Endothelial cell of umbilical vein (primary cell): ENCODE data around the gene MB21D2. TPM values are rescaled to one million over a fixed set of nuclear protein-coding genes. Genes with fewer than 3 reads are reported as not detected.

ENCODE experiments used
- BruUV-seq: library from RNA; stranded (reverse); fragments of 400-500 nt; replicated peaks from 2 replicates; lab custom pipeline; 2021; lab: Mats Ljungman, UMichigan
- CTCF ChIA-PET: fragments of 300-600, 350-600 bp; sonication (Branson Sonifier 250); formaldehyde crosslinking; loops from one replicate; lab custom pipeline; 2021; ENCODE audit warnings: antibody characterized with exemption, inconsistent platforms; lab: Charles Lee
- POLR2A ChIA-PET: fragments of 300-600, 350-600 bp; sonication (Branson Sonifier 250); formaldehyde crosslinking; loops from one replicate; lab custom pipeline; 2021; ENCODE audit warnings: antibody characterized with exemption, inconsistent platforms; lab: Charles Lee
- DNase-seq: peaks from one replicate; pipeline ENCODE4 v3.0.0-alpha.2; 2011; ENCODE audit warnings: low read depth, low spot score
- FAIRE-seq: peaks from 2 replicates; lab custom pipeline; 2011; peaks lifted over from hg19 to GRCh38; lab: Jason Lieb, UNC
- H2AFZ ChIP-seq: 2 replicates; pipeline ENCODE4 v1.6.0; 2012; ENCODE audit warnings: low read depth, low read length, control low read depth, inconsistent platforms
- H3K27ac ChIP-seq: 2 replicates; pipeline ENCODE4 v1.5.1; 2011; ENCODE audit warnings: low read depth, mild to moderate bottlenecking, control low read depth, low read length, moderate library complexity; ENCODE audit not compliant: insufficient read depth
- H3K27me3 ChIP-seq, 2 experiments: 2 replicates each; pipeline versions ENCODE4 v1.6.0 to v1.6.1; 2011; ENCODE audit warnings: low read length in 2 of 2, mixed read lengths in 1 of 2; ENCODE audit not compliant: control insufficient read depth in 2 of 2, insufficient read depth in 2 of 2
- H3K36me3 ChIP-seq, 2 experiments: 2 replicates in 1 of 2; 3 replicates in 1 of 2; pipeline ENCODE4 v1.5.1; 2011; ENCODE audit warnings: low read length in 2 of 2, mild to moderate bottlenecking in 1 of 2, moderate library complexity in 1 of 2; ENCODE audit not compliant: control insufficient read depth in 2 of 2, insufficient read depth in 2 of 2; ENCODE audit errors: extremely low read depth in 1 of 2
- H3K4me1 ChIP-seq: 3 replicates; pipeline ENCODE4 v1.5.1; 2011; ENCODE audit warnings: mild to moderate bottlenecking, low read length; ENCODE audit not compliant: control insufficient read depth, insufficient read depth; ENCODE audit errors: extremely low read depth
- H3K4me2 ChIP-seq: 2 replicates; pipeline ENCODE4 v1.6.1; 2011; ENCODE audit warnings: low read length, control low read depth, mixed read lengths; ENCODE audit not compliant: insufficient read depth
- H3K4me3 ChIP-seq, 3 experiments: fragments of 200-600 bp in 1 of 3; sonication (generic), shearing (Covaris generic) in 1 of 3; replicated peaks in 1 of 3; 2 replicates each; pipeline ENCODE4 v1.5.1; 2011 to 2016; ENCODE audit warnings: control low read depth in 3 of 3, low read length in 3 of 3, mild to moderate bottlenecking in 2 of 3, inconsistent platforms in 1 of 3, low read depth in 1 of 3, moderate library complexity in 1 of 3; ENCODE audit not compliant: insufficient read depth in 1 of 3
- H3K79me2 ChIP-seq: 2 replicates; pipeline ENCODE4 v1.6.0; 2012; ENCODE audit warnings: low read length, inconsistent platforms; ENCODE audit not compliant: control insufficient read depth, insufficient read depth
- H3K9ac ChIP-seq: replicated peaks from 2 replicates; pipeline ENCODE3; 2011; ENCODE audit warnings: low read length, control low read depth; ENCODE audit not compliant: insufficient read depth; ENCODE audit errors: extremely low read depth
- H3K9me1 ChIP-seq: replicated peaks from 3 replicates; pipeline ENCODE4 v1.6.0; 2011; ENCODE audit warnings: mild to moderate bottlenecking, low read length; ENCODE audit not compliant: control insufficient read depth, insufficient read depth; ENCODE audit errors: extremely low read depth
- H3K9me3 ChIP-seq: replicated peaks from 2 replicates; pipeline ENCODE4 v1.5.1; 2012; ENCODE audit warnings: low read length, inconsistent platforms; ENCODE audit not compliant: control insufficient read depth, insufficient read depth
- H4K20me1 ChIP-seq: replicated peaks from 2 replicates; pipeline ENCODE3; 2011; ENCODE audit warnings: mild to moderate bottlenecking, low read length; ENCODE audit not compliant: control insufficient read depth, insufficient read depth; ENCODE audit errors: extremely low read depth
- EZH2 ChIP-seq: IDR thresholded peaks from 2 replicates; pipeline ENCODE4 v1.6.1; 2012; ENCODE audit warnings: borderline replicate concordance, low read depth, mild to moderate bottlenecking, moderate library complexity, low read length, inconsistent platforms; ENCODE audit not compliant: severe bottlenecking
- FOS ChIP-seq: IDR thresholded peaks from 2 replicates; pipeline ENCODE4 v1.6.1; 2011; ENCODE audit warnings: mild to moderate bottlenecking, low read length, moderate library complexity, borderline replicate concordance; ENCODE audit not compliant: insufficient read depth
- GATA2 ChIP-seq: IDR thresholded peaks from 2 replicates; pipeline ENCODE4 v1.7.0; 2011; ENCODE audit warnings: low read depth, mild to moderate bottlenecking, moderate library complexity, mixed read lengths, low read length; ENCODE audit not compliant: insufficient read length, insufficient read depth
- JUN ChIP-seq: IDR thresholded peaks from 2 replicates; pipeline ENCODE4 v1.6.1; 2011; ENCODE audit warnings: borderline replicate concordance, low read depth; ENCODE audit not compliant: insufficient read length, insufficient read depth
- POLR2A ChIP-seq: IDR thresholded peaks from 2 replicates; pipeline ENCODE4 v1.6.1; 2012; ENCODE audit warnings: low read depth, mild to moderate bottlenecking, control low read depth, low read length
- dilution Hi-C: fragments of 300-500 bp; cut with MboI; formaldehyde crosslinking; loops from one replicate; pipeline ENCODE4 v1.15.0; 2019; ENCODE audit warnings: low sequenced_read_pairs; ENCODE audit not compliant: extremely low pct_ligation_motif_present
- intact Hi-C: fragments of 100-400 bp; cut with micrococcal nuclease; formaldehyde crosslinking; loops from one replicate; pipeline ENCODE4 v1.10.0; 2022
- polyA plus RNA-seq, 4 experiments: library from polyadenylated mRNA; depleted of rRNA in 3 of 4; stranded (reverse) in 3 of 4; unstranded in 1 of 4; fragments of >200 nt; gene quantifications; 2 replicates each; pipeline versions ENCODE4 v1.2.1 to v1.2.3, GENCODE V29; 2011 to 2012; ENCODE audit warnings: missing spikeins in 1 of 4
- total RNA-seq: library from RNA; stranded (reverse); gene quantifications from 2 replicates; pipeline ENCODE4 v1.2.3, GENCODE V29; 2021
- TF ChIP-seq, protein P1 (sequence below): IDR thresholded peaks from 2 replicates; pipeline ENCODE4 v1.6.1; 2011; ENCODE audit not compliant: insufficient read depth, insufficient read length
- TF ChIP-seq, protein P2 (sequence below), 2 donors: IDR thresholded peaks; 1 replicate in 1 of 2; 2 replicates in 1 of 2; pipeline ENCODE4 v1.5.1; 2011; ENCODE audit warnings: low read length in 2 of 2, mild to moderate bottlenecking in 2 of 2, moderate library complexity in 2 of 2, control low read depth in 1 of 2, inconsistent platforms in 1 of 2, low read depth in 1 of 2; ENCODE audit not compliant: insufficient read depth in 1 of 2; ENCODE audit errors: extremely low read depth in 1 of 2

The MB21D2 gene
- total and polyA plus RNA-seq, 2 donors (not counting 3 experiments of a cell fraction or from before 2014, with no cell fraction given), result 6.7 to 7.4 TPM

DNA sequence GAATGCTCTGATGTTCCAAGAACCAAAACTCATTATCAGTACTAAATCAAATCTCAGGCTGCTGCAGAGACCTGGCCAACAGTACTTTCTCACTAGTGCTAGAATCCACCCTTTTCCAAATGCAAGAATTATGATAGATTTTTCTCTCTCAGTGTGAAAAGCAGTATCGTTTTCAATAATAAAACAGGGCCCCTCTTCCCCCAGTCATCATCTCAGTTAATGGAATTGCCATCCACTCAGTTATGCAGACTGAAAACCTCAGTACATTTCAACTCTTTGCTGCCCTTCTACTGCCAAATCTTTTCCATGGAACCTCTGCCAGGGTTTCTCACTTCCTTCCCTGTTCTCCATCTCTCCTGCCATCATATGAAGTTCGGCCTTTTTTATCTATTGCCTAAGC lies 117.9 kb downstream of the MB21D2 start:
- Histone ChIP-seq H3K9me3 (no peaks in the 10 kb centered on the region), H3K27ac (no peak overlapping the region), H3K27me3 (no peaks in the 10 kb centered on the region), H3K36me3 (no peaks in the 10 kb centered on the region), H3K9ac (no peak overlapping the region), H4K20me1 (no peaks in the 10 kb centered on the region), H3K4me1 (no peaks in the 10 kb centered on the region), H3K4me3 (no peak overlapping the region), H2AFZ (no peak overlapping the region), H3K79me2 (no peaks in the 10 kb centered on the region), H3K9me1 (no peaks in the 10 kb centered on the region), H3K4me2 (no peak overlapping the region)
- FAIRE-seq, result no peak
- BruUV-seq, result no TSS peak
- no peak for DNase-seq
- intact Hi-C loops (no loop called here), dilution Hi-C loops (no loop called here)
- TF ChIP-seq GATA2, result no peak
- TF ChIP-seq EZH2, result no peak
- TF ChIP-seq JUN, result no peak
- no peak for TF ChIP-seq FOS
- no peak for TF ChIP-seq POLR2A
- TF ChIP-seq, protein P1, sequence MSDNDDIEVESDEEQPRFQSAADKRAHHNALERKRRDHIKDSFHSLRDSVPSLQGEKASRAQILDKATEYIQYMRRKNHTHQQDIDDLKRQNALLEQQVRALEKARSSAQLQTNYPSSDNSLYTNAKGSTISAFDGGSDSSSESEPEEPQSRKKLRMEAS, result no peak
- TF ChIP-seq, protein P2, sequence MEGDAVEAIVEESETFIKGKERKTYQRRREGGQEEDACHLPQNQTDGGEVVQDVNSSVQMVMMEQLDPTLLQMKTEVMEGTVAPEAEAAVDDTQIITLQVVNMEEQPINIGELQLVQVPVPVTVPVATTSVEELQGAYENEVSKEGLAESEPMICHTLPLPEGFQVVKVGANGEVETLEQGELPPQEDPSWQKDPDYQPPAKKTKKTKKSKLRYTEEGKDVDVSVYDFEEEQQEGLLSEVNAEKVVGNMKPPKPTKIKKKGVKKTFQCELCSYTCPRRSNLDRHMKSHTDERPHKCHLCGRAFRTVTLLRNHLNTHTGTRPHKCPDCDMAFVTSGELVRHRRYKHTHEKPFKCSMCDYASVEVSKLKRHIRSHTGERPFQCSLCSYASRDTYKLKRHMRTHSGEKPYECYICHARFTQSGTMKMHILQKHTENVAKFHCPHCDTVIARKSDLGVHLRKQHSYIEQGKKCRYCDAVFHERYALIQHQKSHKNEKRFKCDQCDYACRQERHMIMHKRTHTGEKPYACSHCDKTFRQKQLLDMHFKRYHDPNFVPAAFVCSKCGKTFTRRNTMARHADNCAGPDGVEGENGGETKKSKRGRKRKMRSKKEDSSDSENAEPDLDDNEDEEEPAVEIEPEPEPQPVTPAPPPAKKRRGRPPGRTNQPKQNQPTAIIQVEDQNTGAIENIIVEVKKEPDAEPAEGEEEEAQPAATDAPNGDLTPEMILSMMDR (IDR thresholded peaks at IDR 0.05; ENCODE audit: extremely low read depth in 1 of 2, insufficient read depth in 1 of 2, low read depth in 1 of 2, low read length in 2 of 2), result no peak
- ChIA-PET CTCF (no interaction called here), POLR2A (no interaction called here)
